Measurements from ENCODE around the gene KLF7. TPM values are rescaled to one million over a fixed set of nuclear protein-coding genes. Genes with fewer than 3 reads are reported as not detected.

KLF7 gene
- total RNA-seq, 1 donor, result 31.1 TPM

DNA sequence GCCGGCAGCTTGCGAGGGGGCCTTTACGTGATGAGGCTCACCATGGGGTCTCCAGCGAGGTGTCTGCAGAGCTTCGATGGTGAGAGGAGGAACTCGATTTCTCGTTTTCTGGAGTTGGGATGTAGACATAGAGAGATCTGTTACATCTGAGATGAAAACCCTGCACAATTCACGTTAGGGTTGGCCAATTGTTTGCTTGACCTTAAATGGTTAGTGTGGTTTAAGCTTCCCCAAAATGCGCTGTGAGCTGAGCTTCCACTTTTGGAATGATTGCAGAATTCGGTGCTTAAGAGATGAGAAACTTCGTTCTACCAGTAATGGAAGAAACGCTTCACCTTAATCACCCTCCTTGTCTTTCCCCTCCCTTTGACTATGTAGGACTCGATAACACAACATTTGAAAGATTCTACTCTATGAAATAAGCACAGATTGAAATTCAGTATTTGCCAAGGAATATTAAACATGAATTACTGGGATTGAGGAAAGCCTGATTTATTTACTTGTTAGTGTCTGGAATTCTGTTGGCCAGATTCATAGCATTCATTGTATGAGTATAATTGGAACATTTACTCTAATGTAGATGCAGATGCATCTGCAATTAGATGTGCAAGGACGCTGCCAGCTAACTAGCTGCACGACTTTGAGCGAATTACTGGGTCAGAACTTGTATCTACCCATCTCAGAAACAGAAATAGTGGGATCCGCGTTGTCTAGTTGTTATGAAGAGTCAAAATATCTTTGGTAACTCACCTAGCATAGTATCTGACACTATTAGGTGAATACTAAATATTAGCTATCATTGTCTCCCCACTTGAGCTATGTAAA lies 1.6 kb upstream of the KLF7 start:
- peak overlapping the region; percentile 95 for H3K27ac ChIP-seq (ENCODE audit: low read depth, low read length)
- H3K27me3 ChIP-seq (ENCODE audit: insufficient read depth, low read length), result no peaks in the 10 kb centered on the region
- DNase-seq (ENCODE audit: insufficient read length, low spot score, missing footprints), result peak; percentile 71
- TF ChIP-seq, protein P1, sequence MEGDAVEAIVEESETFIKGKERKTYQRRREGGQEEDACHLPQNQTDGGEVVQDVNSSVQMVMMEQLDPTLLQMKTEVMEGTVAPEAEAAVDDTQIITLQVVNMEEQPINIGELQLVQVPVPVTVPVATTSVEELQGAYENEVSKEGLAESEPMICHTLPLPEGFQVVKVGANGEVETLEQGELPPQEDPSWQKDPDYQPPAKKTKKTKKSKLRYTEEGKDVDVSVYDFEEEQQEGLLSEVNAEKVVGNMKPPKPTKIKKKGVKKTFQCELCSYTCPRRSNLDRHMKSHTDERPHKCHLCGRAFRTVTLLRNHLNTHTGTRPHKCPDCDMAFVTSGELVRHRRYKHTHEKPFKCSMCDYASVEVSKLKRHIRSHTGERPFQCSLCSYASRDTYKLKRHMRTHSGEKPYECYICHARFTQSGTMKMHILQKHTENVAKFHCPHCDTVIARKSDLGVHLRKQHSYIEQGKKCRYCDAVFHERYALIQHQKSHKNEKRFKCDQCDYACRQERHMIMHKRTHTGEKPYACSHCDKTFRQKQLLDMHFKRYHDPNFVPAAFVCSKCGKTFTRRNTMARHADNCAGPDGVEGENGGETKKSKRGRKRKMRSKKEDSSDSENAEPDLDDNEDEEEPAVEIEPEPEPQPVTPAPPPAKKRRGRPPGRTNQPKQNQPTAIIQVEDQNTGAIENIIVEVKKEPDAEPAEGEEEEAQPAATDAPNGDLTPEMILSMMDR (IDR thresholded peaks at IDR 0.05; ENCODE audit: extremely low read depth, low read depth, low read length), result no peak
- peaks cover 14% of the 10 kb centered on the region for H4K20me1 ChIP-seq (ENCODE audit: insufficient read depth, low read length)
- H3K79me2 ChIP-seq (ENCODE audit: insufficient read depth, low read length), result peaks cover 34% of the 10 kb centered on the region
- peak overlapping the region; percentile 79 for H2AFZ ChIP-seq (ENCODE audit: low read length)
- H3K4me1 ChIP-seq (ENCODE audit: insufficient read depth, low read length), result peaks cover 22% of the 10 kb centered on the region
- no peaks in the 10 kb centered on the region for H3K9me3 ChIP-seq (ENCODE audit: low read depth, low read length)
- no peaks in the 10 kb centered on the region for H3K36me3 ChIP-seq (ENCODE audit: insufficient read depth, low read length)
- H3K4me3 ChIP-seq (ENCODE audit: insufficient read depth, low read length), result peak overlapping the region; percentile 82
- peak overlapping the region; percentile 92 for H3K4me2 ChIP-seq (ENCODE audit: insufficient read depth, low read length)

DNA sequence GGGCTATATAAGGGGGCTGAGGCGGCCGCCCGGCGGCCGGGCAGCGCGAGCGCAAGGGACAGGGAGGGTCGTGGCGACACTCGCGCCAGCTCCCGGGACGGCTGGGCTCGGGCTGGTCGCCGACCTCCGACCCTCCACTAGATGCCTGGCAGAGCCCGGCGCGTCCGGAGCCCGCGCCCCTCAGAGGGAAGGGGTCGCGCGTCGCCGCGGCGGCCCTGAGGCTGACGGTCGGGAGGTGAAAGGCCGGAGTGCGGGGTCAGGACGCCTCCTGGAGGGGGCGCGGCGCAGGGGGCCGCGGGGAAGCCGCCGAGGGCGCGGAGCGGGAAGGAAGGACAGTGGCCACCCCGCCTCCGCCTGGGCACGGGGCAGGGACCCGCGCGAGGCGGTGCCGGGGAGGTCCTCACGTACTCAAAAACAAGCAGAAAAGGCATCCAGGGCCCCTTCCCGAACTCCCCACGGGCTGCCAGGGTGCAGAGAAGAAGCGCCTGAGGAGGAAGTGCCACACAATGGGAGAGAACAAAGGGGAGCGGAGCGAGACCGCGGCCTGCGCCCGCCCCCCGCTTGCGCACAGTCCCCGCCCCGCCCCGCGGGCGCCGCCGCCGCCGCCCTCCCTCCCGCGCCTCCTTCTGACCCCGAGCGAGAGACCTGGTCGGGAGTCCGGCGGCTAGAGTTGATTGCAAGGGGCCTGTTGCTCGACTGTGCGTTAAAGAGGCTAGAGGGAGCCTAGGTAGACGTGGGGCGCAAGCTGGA lies 776 bp upstream of the KLF7 start:
- Histone ChIP-seq H3K4me1 (ENCODE audit: insufficient read depth, low read length) (peaks cover 29% of the 10 kb centered on the region), H3K4me2 (ENCODE audit: insufficient read depth, low read length) (peak overlapping the region; percentile 92), H3K9me3 (ENCODE audit: low read depth, low read length) (no peaks in the 10 kb centered on the region), H3K4me3 (ENCODE audit: insufficient read depth, low read length) (peak overlapping the region; percentile 82), H2AFZ (ENCODE audit: low read length) (peak overlapping the region; percentile 79), H3K27me3 (ENCODE audit: insufficient read depth, low read length) (no peaks in the 10 kb centered on the region), H3K79me2 (ENCODE audit: insufficient read depth, low read length) (peaks cover 42% of the 10 kb centered on the region), H3K27ac (ENCODE audit: low read depth, low read length) (peak overlapping the region; percentile 95), H3K36me3 (ENCODE audit: insufficient read depth, low read length) (no peaks in the 10 kb centered on the region), H4K20me1 (ENCODE audit: insufficient read depth, low read length) (peaks cover 20% of the 10 kb centered on the region)
- DNase-seq (ENCODE audit: insufficient read length, low spot score, missing footprints), result peak; percentile 94
- TF ChIP-seq, protein P1 (IDR thresholded peaks at IDR 0.05; ENCODE audit: extremely low read depth, low read depth, low read length), result no peak

DNA sequence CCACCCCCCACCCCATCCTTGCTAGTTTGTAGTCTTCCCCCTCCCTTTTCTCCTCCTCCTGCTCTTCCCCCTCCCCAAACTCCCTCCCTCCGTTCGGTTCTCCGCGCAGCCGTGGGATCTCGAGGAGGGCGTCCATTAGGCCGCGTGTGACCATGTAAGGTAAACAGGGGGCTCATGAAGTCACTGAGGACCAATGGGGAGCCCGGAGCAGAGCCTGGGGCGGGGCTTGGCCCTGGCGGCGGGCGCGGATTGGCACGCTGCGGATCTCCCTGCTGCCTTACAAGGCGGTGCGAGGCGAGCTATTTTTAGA lies 246 bp upstream of the KLF7 start:
- Histone ChIP-seq H3K79me2 (ENCODE audit: insufficient read depth, low read length) (peaks cover 47% of the 10 kb centered on the region), H3K4me3 (ENCODE audit: insufficient read depth, low read length) (peak overlapping the region; percentile 82), H2AFZ (ENCODE audit: low read length) (no peak overlapping the region), H3K27me3 (ENCODE audit: insufficient read depth, low read length) (no peaks in the 10 kb centered on the region), H3K4me2 (ENCODE audit: insufficient read depth, low read length) (peak overlapping the region; percentile 92), H3K9me3 (ENCODE audit: low read depth, low read length) (no peaks in the 10 kb centered on the region), H3K27ac (ENCODE audit: low read depth, low read length) (peak overlapping the region; percentile 95), H3K4me1 (ENCODE audit: insufficient read depth, low read length) (peaks cover 35% of the 10 kb centered on the region), H3K36me3 (ENCODE audit: insufficient read depth, low read length) (peaks cover 5% of the 10 kb centered on the region), H4K20me1 (ENCODE audit: insufficient read depth, low read length) (peaks cover 25% of the 10 kb centered on the region)
- DNase-seq (ENCODE audit: insufficient read length, low spot score, missing footprints), result peak; percentile 99
- TF ChIP-seq, protein P1 (IDR thresholded peaks at IDR 0.05; ENCODE audit: extremely low read depth, low read depth, low read length), result no peak

Measured in osteoblast (primary cell).